ENCODE results near the gene CCR6. TPM values are rescaled to one million over a fixed set of nuclear protein-coding genes. Genes with fewer than 3 reads are reported as not detected.

Gene CCR6
- total RNA-seq, 4 donors from 2014 or later, result 0.98 to 2.4 (median 1.2) TPM

- whole genome bisulfite sequencing, result 39% methylated on average over 25 of the region's 25 CpGs
- Histone ChIP-seq H3K4me1 (peaks cover 13% of the 10 kb centered on the region), H3K36me3 (no peaks in the 10 kb centered on the region), H3K27me3 (peaks cover 8% of the 10 kb centered on the region), H3K9me3 (no peaks in the 10 kb centered on the region), H3K4me3 (peak overlapping the region; percentile 29), H3K27ac (no peak overlapping the region)
- no peak for DNase-seq (ENCODE audit: low spot score in 2 of 2)
- no peak for TF ChIP-seq EP300 (IDR thresholded peaks at IDR 0.05)
- TF ChIP-seq POLR2AphosphoS5 (IDR thresholded peaks at IDR 0.05), result no peak
- TF ChIP-seq, protein P1, sequence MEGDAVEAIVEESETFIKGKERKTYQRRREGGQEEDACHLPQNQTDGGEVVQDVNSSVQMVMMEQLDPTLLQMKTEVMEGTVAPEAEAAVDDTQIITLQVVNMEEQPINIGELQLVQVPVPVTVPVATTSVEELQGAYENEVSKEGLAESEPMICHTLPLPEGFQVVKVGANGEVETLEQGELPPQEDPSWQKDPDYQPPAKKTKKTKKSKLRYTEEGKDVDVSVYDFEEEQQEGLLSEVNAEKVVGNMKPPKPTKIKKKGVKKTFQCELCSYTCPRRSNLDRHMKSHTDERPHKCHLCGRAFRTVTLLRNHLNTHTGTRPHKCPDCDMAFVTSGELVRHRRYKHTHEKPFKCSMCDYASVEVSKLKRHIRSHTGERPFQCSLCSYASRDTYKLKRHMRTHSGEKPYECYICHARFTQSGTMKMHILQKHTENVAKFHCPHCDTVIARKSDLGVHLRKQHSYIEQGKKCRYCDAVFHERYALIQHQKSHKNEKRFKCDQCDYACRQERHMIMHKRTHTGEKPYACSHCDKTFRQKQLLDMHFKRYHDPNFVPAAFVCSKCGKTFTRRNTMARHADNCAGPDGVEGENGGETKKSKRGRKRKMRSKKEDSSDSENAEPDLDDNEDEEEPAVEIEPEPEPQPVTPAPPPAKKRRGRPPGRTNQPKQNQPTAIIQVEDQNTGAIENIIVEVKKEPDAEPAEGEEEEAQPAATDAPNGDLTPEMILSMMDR (IDR thresholded peaks at IDR 0.05), result no peak
- TF ChIP-seq POLR2A (IDR thresholded peaks at IDR 0.05), result no peak
Observed at GRCh38 chr6:167116109-167116837, 6.6 kb upstream of the CCR6 start.

- H3K27me3 ChIP-seq, result peaks cover 10% of the 10 kb centered on the region
- H3K9me3 ChIP-seq, result no peaks in the 10 kb centered on the region
- no peak for DNase-seq (ENCODE audit: low spot score in 2 of 2)
- H3K4me3 ChIP-seq, result no peak overlapping the region
- no peak for TF ChIP-seq POLR2AphosphoS5 (IDR thresholded peaks at IDR 0.05)
- 69% methylated on average over 13 of the region's 14 CpGs for WGBS
- H3K36me3 ChIP-seq, result no peaks in the 10 kb centered on the region
- H3K27ac ChIP-seq, result no peak overlapping the region
- H3K4me1 ChIP-seq, result peaks cover 13% of the 10 kb centered on the region
Observed at GRCh38 chr6:167116838-167117228, 6.1 kb upstream of the CCR6 start.

GRCh38 chr6:167118006-167118405, 4.9 kb upstream of the CCR6 start:
- H3K9me3 ChIP-seq, result no peaks in the 10 kb centered on the region
- no peaks in the 10 kb centered on the region for H3K36me3 ChIP-seq
- TF ChIP-seq POLR2AphosphoS5 (IDR thresholded peaks at IDR 0.05) (no peak), EP300 (IDR thresholded peaks at IDR 0.05) (no peak), POLR2A (IDR thresholded peaks at IDR 0.05) (no peak)
- TF ChIP-seq, protein P1 (IDR thresholded peaks at IDR 0.05), result no peak
- WGBS, result 79% methylated on average over 7 of the region's 7 CpGs
- H3K27me3 ChIP-seq, result peaks cover 14% of the 10 kb centered on the region
- no peak for DNase-seq (ENCODE audit: low spot score in 2 of 2)
- no peak overlapping the region for H3K4me3 ChIP-seq
- H3K27ac ChIP-seq, result no peak overlapping the region
- H3K4me1 ChIP-seq, result peaks cover 13% of the 10 kb centered on the region

DNA sequence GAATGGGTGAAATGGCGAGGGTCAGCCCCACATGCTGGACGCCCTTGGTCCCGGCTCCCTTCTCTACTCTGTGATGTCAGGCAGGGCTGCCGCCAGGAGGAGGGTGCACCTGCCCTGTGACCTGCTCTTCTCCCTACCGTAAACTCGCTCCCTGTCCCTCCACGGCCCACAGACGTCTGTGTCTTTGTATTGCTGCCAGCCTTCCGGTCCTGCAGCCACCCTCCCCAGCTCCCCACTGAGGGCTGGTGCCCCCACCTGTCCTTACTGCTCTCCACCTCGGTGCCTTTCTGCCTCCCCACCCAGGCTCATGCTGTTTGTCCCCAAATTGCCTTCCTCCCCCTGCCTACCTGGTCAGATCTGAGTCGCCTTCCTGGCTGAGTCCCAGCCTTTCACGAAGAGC, 4.1 kb upstream of the CCR6 start:
- TF ChIP-seq POLR2AphosphoS5 (IDR thresholded peaks at IDR 0.05), result no peak
- no peak for TF ChIP-seq EP300 (IDR thresholded peaks at IDR 0.05)
- TF ChIP-seq, protein P1 (IDR thresholded peaks at IDR 0.05), result no peak
- no peak for TF ChIP-seq POLR2A (IDR thresholded peaks at IDR 0.05)
- Histone ChIP-seq H3K27ac (peak overlapping the region; percentile 2), H3K36me3 (no peaks in the 10 kb centered on the region), H3K4me3 (no peak overlapping the region), H3K9me3 (no peaks in the 10 kb centered on the region), H3K27me3 (peaks cover 14% of the 10 kb centered on the region), H3K4me1 (peaks cover 13% of the 10 kb centered on the region)
- DNase-seq (ENCODE audit: low spot score in 2 of 2), result no peak
- 79% methylated on average over 12 of the region's 12 CpGs for WGBS

DNA sequence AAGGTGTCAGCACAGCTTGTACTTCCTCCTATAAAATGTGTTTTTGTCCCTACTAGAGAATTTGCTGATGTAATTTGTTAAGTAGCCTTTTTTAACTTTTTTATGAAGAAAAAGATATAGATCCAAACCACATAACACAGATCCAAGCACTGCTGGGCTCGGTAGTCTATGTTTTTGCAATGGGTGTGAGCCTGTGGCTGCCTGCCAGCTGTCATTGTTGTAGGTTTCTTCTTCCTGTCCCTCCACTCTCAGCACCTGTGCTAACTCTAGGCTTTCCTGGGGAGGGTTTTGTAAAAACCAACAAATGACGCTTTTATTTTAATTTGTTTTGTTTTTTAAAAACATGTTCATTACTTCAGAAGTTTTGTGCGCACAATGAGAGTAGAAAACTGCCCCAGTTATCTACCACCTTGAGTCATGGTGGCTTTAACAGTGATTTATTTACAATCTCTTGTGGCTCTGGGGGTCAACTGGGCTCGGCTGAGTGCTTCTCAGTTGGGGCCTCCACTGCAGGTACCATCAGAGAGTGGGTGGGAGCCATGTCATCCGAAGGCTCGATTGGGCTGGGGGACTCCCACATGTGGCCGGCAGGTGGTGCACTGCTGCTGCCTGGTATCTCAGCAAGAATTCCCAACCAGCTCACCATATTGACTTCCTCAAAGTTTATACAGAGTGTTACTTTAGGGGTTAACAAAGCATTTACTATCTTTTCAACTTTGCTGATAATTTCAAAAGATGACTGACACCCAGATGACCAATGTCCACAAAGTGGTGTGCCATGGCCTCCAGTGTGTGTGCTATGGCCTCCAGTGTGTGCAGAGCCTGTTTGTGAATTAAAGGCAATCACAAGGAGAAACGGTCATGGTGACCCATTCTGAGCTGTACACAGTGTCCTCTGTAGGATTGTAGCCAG, 3.0 kb upstream of the CCR6 start:
- 74% methylated on average over 8 of the region's 8 CpGs for WGBS
- TF ChIP-seq POLR2A (IDR thresholded peaks at IDR 0.05) (no peak), POLR2AphosphoS5 (IDR thresholded peaks at IDR 0.05) (no peak)
- H3K27ac ChIP-seq, result no peak overlapping the region
- peaks cover 14% of the 10 kb centered on the region for H3K27me3 ChIP-seq
- H3K4me3 ChIP-seq, result no peak overlapping the region
- peaks cover 11% of the 10 kb centered on the region for H3K4me1 ChIP-seq
- H3K9me3 ChIP-seq, result no peaks in the 10 kb centered on the region
- no peaks in the 10 kb centered on the region for H3K36me3 ChIP-seq
- no peak for DNase-seq (ENCODE audit: low spot score in 2 of 2)

DNA sequence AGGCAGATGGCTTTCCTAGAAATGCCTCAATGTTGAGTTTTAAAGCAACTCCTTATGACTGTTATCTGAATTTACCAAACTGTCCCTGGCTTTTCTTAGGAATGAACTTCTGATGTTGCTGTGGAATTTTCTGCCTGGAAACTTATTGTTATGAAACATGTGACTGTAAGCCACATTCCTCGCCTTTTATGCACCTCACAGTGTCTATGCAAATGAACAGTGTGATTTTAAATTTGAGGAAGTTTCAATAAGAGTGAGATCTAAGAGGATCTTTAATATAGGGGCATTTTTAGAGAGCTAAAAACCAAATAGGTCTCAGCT, 2.4 kb upstream of the CCR6 start:
- peaks cover 10% of the 10 kb centered on the region for H3K27me3 ChIP-seq
- no peaks in the 10 kb centered on the region for H3K9me3 ChIP-seq
- 75% methylated on average over 1 of the region's 1 CpG for WGBS
- no peak overlapping the region for H3K27ac ChIP-seq
- H3K36me3 ChIP-seq, result no peaks in the 10 kb centered on the region
- no peak overlapping the region for H3K4me3 ChIP-seq
- TF ChIP-seq POLR2A (IDR thresholded peaks at IDR 0.05), result no peak
- TF ChIP-seq, protein P1 (IDR thresholded peaks at IDR 0.05), result no peak
- TF ChIP-seq EP300 (IDR thresholded peaks at IDR 0.05), result no peak
- TF ChIP-seq POLR2AphosphoS5 (IDR thresholded peaks at IDR 0.05), result no peak
- no peak for DNase-seq (ENCODE audit: low spot score in 2 of 2)
- peaks cover 11% of the 10 kb centered on the region for H3K4me1 ChIP-seq
